Stimulated activated CD8-positive, alpha-beta memory T cell treated with anti-CD3 and anti-CD28 coated beads, Interleukin-12 subunit alpha, Interleukin-12 subunit beta, amount 100 ng/mL, for 1 hour (primary cell): Measurements from ENCODE around the gene CREB3.

Experiments
- DNase-seq: peaks from one replicate; pipeline ENCODE4 v3.0.0-alpha.2; 2020; ENCODE audit warnings: low read depth

Gene CREB3

DNA sequence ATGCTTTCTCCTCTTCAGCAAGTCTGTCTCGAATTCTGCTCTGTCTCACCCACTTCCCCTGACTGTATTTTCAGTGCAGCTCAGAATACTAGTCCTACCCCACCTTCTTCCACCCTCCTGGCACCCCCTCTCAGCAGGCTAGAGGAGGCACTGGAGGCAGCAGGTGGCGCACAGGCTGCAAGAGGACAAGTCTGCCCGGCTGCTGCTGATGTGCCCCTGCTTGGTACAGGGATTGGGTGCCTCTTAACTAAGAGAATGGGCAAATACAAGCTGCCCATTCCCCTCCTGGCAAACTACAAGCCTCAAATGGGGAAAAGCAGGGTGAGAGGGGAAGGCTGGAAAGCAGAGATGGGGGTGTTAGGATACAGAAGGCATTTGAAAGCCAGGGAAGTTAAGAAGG lies 5.5 kb upstream of the CREB3 start:
- DNase-seq = no peak

DNA sequence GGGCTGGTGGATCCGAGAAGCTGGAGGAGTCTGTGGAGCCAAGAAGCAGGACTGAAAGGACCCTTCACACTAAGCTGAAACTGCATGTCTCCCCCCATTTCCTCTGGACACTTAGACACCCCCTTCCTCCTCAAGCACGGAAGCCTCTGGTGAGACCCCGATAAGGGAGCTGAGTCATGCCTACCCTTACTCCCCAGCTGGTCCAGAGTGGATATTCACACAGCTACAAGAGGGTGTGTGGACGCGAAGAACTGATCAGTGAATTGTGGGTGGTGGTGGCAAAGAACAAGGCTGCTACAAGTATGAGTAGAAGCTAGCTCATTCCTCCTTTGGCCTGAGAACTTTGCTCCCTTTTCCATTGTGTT lies 4.8 kb upstream of the CREB3 start:
- DNase-seq = no peak

DNA sequence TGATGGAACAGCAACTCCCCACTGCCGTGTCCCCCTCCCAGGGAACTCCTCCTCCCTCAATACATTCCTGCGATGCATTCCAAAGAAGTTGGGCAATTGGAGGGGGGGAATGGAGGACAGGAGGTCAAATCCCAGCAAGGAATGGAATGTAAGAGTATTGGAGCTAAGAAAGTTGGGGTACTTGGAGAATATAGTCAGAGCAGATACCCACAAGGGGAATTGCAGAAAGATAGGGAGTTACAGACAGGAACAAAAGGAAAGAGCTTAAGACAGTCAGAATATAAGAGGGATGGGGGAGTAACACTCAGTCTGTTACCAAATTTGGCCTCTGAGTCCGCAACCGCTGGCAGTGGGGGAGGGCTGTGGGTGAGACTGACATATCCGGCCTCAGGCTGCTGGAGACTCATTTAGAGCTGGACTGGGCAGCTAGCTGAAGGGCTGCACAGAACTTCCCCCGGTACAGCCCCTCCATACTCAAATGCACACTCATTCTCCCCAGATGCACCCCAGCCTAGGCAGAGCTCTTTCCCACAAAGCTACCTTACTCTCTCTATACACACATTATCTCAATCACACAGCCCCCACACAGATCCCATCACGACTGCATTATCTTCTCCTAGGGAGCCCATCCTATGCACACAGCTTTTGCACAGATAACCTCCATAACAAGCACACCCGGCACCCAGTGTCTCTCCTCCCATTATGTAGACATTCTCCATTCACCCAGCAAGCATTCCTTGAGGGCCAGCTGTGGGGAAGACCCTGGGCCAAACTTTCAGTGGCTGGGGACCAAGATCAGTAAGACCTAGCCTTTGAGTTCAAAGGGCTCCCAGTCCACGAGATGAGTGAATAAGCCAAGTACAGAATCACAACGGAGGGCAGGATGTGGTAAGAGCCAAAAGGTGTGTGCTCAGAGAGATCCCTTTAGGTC lies 4.2 kb upstream of the CREB3 start:
- no peak for DNase-seq

DNA sequence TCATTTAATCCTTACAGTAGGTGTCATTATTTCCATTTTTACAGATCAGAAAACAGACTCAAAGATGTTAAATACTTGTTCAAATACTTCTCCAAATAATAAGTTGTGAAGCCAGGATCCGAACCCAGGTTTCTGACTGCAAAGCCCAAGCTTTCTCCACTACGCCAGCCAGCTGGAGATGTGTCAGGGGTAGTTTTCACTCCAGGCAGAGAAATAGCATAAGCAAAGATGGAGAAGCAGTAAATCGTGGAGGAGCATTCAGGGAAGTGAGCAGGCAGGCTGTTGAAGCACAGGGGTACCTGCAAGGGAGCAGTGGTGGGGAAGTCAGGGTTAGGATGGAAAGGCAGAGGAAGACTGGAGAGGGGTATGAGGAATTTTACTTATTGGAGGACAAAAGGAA lies 3.4 kb upstream of the CREB3 start:
- DNase-seq = no peak

DNA sequence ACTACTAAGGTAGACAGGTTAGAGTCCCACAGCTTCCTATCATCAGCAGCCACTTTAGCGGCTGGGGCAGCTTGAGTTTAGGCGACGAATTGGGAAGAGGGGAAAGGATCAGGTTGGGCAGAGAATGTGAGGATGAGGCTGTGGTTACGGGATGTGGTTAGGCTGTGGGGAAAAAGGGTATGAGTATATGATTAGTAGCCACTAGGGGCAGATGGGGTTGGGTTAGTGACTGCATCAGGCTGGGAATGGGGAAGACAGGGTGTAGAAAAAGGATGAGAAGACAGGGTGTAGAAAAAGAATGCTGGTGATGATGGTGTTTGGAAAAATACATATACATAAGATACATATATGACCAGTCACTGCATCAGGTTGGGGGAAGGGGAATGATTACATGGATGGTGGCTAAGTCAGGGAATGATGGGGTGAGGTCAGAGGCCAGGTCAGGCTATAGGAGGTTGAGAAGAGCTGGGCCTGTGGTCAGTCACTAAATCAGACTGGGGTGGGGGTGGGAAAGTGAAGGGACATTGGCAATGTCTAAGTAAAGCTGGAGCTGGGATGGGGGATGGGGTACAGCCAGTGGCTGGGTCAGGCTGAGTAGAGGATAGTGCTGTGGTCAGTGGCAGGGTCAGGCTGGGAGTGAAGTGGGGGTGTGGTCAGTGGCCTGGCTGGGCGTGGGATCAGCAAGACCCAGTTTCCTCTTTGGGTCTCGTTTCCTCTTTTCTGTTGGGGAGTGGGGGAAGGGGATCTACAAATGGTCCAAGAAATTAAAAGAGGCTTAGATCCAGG lies 2.6 kb upstream of the CREB3 start:
- no peak for DNase-seq

DNA sequence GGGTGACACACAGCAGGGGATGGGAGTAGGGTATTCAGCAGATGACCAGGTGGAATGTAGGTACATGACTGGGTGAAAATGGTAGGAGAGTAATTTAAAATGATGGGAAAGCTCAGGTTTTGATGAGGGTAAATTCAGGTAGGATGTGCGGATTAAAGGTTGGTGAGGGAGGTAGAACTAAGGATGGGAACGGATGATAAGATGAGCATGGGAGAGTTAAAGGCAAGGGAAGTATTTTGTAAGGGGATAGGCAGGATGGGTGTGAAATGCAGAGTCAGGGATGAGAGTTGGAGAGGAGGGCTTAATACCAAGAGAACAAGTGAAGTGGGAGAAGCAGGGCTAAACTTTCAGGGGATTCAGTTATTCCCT lies 2.0 kb upstream of the CREB3 start:
- DNase-seq = no peak

DNA sequence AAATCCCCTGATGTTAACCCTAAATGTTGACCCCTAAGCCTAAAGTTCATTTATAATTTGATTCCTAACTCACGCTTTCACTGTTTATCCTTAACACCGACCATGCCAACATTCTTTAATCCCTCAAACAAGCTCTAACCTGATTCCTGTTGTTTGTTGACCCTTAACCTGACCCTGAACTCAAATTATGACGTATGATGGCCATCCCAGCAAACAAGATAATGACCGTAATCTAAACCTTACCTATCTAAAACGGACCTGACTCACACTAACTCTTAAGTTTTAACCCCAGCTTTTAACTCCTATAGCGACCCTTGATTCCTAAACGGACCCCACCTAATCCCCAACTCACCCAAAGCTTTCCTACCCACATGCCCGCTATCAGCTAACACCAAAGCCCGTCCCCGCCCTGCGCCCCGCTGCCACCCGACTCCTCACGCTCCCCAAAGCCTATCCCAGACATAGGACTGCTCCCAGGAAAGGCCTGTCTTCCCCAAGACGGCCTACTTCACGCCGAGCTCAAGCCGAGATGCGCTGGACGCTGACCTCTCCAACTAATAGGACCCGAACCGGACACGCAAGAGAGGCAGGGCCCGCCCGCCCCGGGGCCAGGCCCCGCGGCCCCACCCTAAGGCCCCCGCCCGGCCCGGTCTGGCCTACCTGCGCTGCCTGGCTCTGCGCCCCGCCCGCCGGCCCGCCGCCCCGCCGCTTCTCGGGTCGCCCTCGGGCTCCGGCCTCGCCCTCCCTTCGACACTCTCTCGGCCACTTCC lies 866 bp upstream of the CREB3 start:
- DNase-seq = no peak

DNA sequence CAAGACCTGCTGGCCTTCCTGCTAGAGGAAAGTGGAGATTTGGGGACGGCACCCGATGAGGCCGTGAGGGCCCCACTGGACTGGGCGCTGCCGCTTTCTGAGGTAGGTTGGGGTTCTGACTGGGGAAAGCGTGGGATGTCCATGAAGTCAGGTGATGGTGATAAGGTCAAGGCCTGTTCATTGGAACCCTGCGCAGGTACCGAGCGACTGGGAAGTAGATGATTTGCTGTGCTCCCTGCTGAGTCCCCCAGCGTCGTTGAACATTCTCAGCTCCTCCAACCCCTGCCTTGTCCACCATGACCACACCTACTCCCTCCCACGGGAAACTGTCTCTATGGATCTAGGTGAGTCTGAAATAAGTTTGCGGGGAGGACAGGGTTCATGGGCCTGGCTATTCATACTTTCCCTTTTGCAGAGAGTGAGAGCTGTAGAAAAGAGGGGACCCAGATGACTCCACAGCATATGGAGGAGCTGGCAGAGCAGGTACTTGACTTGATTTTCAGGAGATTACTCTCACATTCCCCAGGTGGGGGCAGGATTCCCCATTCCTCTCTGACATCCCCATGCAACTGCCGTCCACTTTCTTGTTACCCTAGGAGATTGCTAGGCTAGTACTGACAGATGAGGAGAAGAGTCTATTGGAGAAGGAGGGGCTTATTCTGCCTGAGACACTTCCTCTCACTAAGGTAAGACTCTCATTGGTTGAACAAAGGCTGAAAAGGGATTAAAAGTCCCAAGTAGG lies 505 bp downstream of the CREB3 start:
- no peak for DNase-seq

DNA sequence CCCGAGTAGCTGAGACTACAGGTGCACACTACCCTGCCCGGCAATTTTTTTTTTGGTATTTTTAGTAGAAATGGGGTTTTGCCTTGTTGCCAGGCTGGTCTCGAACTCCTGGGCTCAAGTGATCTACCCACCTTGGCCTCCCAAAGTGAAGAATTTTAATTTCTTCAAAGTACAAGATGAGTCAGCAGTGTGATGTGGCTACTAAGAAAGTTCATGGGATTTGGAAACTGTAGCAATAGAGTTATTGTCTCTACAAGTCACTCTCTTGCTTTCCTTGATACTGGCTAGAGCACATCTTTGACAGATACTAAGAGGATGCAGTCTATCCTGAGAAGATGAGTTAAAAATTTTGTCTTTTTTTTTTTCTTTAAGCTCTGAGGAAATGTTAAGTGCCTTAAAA lies 1.6 kb downstream of the CREB3 start:
- DNase-seq = no peak

DNA sequence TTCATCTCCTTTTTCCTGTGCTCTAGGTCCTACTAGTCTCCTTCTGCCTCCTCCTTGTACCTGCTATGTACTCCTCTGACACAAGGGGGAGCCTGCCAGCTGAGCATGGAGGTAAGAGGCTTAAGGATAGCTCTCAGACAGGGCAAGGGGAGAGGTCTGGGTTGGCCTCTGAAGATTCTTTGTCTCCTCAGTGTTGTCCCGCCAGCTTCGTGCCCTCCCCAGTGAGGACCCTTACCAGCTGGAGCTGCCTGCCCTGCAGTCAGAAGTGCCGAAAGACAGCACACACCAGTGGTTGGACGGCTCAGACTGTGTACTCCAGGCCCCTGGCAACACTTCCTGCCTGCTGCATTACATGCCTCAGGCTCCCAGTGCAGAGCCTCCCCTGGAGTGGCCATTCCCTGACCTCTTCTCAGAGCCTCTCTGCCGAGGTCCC lies 3.8 kb downstream of the CREB3 start:
- no peak for DNase-seq

DNA sequence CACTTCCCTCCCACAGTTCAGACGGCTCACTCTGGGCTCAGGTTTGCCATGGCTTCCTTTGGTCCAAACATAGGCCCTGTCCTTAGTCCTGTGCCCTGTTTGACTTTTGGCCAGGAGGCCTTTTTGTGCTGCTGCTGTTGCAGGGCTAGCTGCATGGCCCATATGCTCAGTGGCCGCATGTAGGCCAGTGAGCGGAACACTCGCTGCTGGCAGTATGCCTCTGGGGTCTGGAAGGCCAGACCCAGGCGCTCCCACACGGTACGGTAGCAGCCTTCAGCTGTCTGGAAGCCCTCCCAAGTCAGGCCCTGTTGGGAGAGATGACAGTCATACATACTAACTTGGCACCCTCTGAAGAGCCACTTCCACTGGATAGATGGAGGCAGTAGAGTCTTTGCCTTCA lies 4.7 kb downstream of the CREB3 start:
- DNase-seq = no peak

DNA sequence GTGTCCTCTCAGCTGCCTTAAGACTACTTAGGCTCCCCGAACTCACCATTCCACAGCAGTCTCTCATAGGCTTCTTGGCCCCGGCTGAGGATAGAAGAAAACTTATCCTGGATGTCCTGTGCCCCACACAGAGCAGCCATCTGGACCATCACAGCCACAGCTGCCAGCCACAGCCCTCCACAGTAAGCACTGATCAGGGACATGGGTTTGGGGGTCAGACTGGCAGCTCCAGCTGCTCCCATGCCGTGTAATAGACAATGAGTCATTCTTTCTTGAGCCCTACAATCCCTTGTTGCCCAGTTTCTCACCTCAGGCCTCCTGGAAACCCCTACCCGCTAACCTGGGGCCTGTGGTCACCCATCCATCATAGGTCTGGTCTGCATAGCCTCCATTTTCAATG lies 5.7 kb downstream of the CREB3 start:
- no peak for DNase-seq

DNA sequence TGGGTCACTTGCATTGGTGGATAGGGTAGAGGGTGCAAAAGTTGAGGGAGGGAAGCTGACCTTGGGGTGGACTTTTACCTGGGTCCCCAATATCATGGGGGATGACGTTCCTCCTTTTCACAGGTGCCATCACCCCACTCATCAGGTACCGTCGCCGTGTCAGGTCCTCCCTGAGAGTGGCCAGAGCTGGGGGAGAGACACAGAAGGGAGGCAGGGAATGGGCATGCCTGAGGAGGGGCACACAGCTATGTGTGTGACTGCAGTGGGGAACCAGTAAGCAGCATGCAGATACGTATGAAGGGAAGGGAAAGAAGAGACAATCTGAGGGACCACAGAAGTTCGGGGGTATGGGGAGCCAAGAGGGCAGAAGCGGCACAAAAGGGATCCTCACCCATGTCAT lies 6.5 kb downstream of the CREB3 start:
- no peak for DNase-seq

DNA sequence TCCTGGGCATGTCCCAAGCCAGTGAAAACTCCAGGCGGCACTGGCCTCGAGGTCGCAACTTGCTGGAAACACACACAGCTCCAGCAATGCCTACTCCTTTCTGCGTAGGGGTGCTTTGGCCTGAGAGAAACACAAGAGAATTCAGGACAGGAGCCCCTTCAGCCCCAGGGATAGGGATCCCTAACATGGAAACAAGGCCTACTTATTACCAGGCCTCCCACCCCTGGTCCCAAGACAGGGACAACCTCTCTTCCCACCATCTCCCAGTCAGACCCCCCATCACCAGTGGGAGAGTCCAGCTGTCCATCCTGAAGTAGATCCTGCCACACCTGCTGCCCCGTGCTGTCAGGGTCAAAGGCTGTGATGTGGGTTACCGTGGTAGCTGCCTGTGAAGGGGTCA lies 7.8 kb downstream of the CREB3 start:
- DNase-seq = no peak

DNA sequence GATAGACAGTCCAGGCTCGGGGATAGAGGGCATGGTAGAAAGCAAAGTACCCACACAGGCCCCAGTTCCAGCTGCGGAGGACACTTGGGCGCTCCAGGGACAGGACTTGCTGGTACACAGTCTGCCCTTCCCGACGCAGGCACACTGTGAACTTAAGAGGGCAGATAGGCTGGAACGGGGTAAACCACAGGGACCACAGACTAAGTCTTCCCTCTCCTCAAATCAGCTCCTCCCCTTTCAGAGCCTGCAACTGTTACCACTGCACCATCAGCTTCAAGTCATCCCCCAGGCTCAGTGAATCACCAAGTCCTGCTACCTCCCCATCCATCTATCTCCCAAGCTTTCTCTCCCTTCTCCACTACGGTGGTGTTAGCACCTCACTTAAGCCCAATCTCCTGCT lies 9.3 kb downstream of the CREB3 start:
- DNase-seq = no peak

DNA sequence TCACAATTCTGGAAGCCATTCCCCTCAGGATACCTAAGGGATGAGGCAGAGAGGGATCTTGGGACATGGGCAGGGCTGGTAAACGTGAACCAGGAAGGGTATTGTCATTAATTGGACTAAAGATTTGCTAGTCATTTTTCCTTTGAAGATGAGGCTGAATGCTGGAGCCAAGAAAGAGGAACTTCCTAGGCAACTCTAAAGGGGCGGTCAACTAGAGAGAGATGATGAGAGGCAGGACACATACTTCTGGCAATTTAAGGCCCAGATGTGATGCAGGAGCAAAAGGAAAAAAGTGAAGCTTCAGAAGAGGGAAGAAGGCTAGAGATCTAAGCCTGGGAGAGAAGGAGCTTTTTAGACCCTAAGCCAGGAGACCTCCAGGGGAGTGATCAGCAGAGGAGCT lies 11.0 kb downstream of the CREB3 start:
- DNase-seq = no peak

DNA sequence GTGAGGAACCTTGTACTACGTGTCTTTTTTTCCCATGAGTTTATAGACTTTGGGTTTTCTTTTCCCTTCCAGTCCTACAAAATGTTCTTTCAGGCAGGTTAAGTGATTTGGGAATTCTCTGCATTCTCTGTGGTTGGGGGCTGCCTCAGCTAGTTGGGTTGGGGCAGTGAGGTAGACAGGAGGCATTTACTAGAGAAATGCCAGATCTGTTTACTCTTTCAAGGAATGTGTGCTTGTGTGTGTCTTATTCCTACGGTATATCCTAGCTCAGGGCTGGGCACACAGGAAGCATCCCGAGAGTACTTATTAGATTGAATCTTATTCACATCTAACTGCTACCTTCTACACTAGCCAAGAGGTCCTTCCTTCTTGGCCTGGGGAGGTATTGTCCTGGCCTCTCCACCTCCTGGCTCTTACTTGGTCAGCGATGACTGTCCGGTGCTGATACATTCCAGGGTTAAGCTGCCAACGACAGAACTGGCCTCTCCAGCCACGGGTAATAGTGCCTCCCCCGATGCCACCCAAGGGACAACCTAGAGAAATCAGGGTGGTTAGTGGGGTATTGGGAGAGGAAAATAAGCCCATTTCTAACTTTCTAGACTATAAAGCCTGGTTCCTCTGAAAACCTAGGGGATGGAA lies 11.5 kb downstream of the CREB3 start:
- no peak for DNase-seq

DNA sequence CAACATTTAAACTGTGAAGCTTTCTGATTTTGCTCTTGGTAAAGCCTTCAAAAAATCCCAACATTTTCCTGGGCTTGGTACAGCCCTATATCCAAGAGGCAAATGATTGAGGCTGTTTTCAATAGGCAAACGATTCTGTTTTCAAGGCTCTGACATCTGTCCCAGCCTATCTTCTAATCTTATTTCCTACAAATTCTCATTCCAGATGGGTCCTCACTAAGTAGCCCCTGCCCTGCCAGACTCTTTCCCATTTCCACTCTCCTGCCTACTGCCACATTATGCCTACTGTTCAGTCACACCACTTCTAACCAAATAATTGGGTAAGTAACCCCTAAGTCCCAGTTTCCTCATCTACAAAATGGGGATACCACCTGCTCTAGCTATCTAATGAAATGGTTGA lies 13.1 kb downstream of the CREB3 start:
- DNase-seq = no peak

DNA sequence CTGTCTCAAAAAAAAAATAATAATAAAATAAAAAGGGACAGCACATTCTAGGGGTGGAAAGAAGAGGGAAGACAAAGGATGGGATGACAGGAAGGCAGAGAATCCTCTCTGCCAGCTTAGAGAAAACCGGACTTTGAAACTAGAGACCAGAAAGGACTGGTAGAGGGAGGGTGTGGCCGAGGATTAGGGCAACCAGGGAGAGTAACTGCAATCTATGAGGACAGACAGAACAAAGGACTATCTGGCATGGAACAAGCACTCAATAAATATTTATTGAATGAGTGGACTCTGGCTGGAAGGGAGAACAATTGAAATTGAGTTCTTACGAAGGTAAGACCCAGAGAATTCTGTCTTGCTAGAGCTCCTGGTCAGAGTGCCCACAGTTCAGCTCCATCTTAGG lies 14.1 kb downstream of the CREB3 start:
- no peak for DNase-seq

DNA sequence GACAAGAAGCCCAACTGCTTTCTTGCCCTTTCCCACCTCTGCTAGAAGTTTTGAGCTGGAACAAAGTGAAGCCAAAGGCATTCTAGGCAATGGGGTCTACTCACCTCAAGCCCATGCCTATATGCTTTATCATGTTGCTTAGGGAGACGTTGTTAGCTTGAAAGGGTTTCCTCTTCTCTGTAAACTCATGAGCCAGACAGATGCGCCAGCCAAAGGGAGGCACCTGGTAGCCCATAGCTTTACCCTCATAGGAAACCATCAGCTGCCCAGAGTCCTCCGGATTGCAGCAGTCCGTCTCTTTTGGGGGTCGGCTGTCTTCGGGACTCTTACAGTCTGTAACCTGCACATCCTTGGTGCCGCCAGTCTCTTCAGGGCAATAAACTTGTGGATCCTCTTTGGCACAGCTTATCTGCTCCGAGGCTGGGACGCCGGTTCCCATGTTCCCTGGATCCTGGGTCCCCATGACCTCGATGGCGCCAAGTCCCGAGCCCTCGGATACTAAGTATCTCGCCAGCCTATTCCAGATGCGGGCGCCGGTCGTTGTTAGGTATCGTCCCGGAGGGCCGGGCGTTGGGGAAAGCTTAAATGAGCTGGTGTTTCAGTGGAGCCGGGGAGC lies 15.9 kb downstream of the CREB3 start:
- no peak for DNase-seq

DNA sequence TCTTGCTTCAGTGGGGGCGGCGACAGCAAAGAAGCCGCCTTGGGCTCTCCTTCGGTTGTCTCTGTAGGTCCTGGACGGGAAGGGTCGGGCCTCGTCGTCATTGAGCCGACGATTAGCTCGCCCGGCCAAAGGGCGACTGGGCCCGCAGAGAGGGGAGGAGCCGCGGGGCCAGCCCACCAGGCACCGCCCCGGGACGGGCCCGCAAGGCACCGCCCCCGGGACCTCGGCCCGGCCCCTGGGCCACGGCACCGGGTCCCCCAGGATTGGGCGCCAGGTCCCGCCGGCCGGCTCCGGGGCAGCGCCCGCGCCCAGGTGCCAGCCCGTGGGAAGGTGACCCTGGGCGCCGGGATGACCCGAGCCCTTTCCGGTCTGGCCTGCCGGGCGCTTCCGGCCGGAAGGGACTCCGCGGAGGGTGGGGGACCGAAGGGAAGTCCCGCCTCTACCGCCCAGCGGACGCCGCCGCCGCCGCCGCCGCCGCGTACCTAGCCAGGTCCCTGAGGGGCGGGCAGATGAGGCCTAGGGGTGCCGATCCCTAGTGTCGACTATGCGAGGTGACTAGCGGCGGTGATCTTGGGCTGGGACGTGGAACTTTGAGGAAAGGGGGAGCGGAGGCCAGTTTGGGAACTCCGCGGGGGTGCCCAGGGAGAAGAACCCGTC lies 16.5 kb downstream of the CREB3 start, which contains the start of the genes GBA2 and RGP1:
GBA2 (minus strand) TSS at position 371 of the 657 bp plus-strand sequence. CDS start 524 bp downstream, outside the sequence.
RGP1 (plus strand) TSS at position 430 of the 657 bp plus-strand sequence. CDS start 469 bp downstream, outside the sequence.
- no peak for DNase-seq
